ENCODE results near the gene FAM76B. TPM values are rescaled to one million over a fixed set of nuclear protein-coding genes. Genes with fewer than 3 reads are reported as not detected.

FAM76B gene
- total RNA-seq, 1 donor from 2014 or later: 139 TPM

- Mint-ChIP-seq H3K9me3 (peaks cover 2% of the 10 kb centered on the region), H3K36me3 (peaks cover 34% of the 10 kb centered on the region), H3K27ac (no peak overlapping the region), H3K4me1 (no peaks in the 10 kb centered on the region), H3K27me3 (ENCODE audit: insufficient read depth, low read depth) (no peaks in the 10 kb centered on the region), H3K4me3 (no peak overlapping the region)
- no peak for TF ChIP-seq EZH2 (IDR thresholded peaks at IDR 0.05)
- TF ChIP-seq EZH2phosphoT487 (IDR thresholded peaks at IDR 0.05): no peak
- TF ChIP-seq CTCF (IDR thresholded peaks at IDR 0.05): no peak
- DNase-seq (ENCODE audit: low spot score): no peak
- H3F3A ChIP-seq (ENCODE audit: low read depth): no peaks in the 10 kb centered on the region
- no peak overlapping the region for H3K27ac ChIP-seq
- H3K27me3 ChIP-seq: no peaks in the 10 kb centered on the region
- no peak overlapping the region for H2AFZ ChIP-seq (replicated peaks)
- peaks cover 15% of the 10 kb centered on the region for H3K36me3 ChIP-seq
- H3K4me3 ChIP-seq: no peak overlapping the region
- no peaks in the 10 kb centered on the region for H3K4me1 ChIP-seq
- H3K79me2 ChIP-seq (ENCODE audit: low read depth): peaks cover 62% of the 10 kb centered on the region
- H3K4me2 ChIP-seq: no peak overlapping the region
- no peaks in the 10 kb centered on the region for H3K9me3 ChIP-seq (ENCODE audit: low read depth)
- H3K9ac ChIP-seq: no peak overlapping the region
- H4K20me1 ChIP-seq (ENCODE audit: low read depth): peaks cover 36% of the 10 kb centered on the region
These were observed 10.0 kb upstream of the FAM76B start for GRCh38 chr11:95799546-95799945.

GRCh38 chr11:95796501-95796900, 6.9 kb upstream of the FAM76B start:
- peaks cover 88% of the 10 kb centered on the region for H3K79me2 ChIP-seq (ENCODE audit: low read depth)
- H3K9me3 ChIP-seq (ENCODE audit: low read depth): no peaks in the 10 kb centered on the region
- TF ChIP-seq EZH2 (IDR thresholded peaks at IDR 0.05) (no peak), EZH2phosphoT487 (IDR thresholded peaks at IDR 0.05) (no peak), CTCF (IDR thresholded peaks at IDR 0.05) (no peak)
- no peak overlapping the region for H3K4me3 Mint-ChIP-seq
- no peaks in the 10 kb centered on the region for H3F3A ChIP-seq (ENCODE audit: low read depth)
- peaks cover 20% of the 10 kb centered on the region for H3K36me3 Mint-ChIP-seq
- H3K27ac Mint-ChIP-seq: no peak overlapping the region
- H3K9ac ChIP-seq: no peak overlapping the region
- H2AFZ ChIP-seq (replicated peaks): no peak overlapping the region
- H3K27me3 Mint-ChIP-seq (ENCODE audit: insufficient read depth, low read depth): no peaks in the 10 kb centered on the region
- no peak overlapping the region for H3K4me2 ChIP-seq
- no peak overlapping the region for H3K4me3 ChIP-seq
- no peak for DNase-seq (ENCODE audit: low spot score)
- peaks cover 10% of the 10 kb centered on the region for H3K36me3 ChIP-seq
- H3K4me1 ChIP-seq: peaks cover 6% of the 10 kb centered on the region
- H3K27me3 ChIP-seq: no peaks in the 10 kb centered on the region
- H4K20me1 ChIP-seq (ENCODE audit: low read depth): peaks cover 67% of the 10 kb centered on the region
- no peaks in the 10 kb centered on the region for H3K9me3 Mint-ChIP-seq
- H3K27ac ChIP-seq: no peak overlapping the region
- peaks cover 22% of the 10 kb centered on the region for H3K4me1 Mint-ChIP-seq

- Mint-ChIP-seq H3K9me3 (no peaks in the 10 kb centered on the region), H3K27ac (no peak overlapping the region), H3K27me3 (ENCODE audit: insufficient read depth, low read depth) (no peaks in the 10 kb centered on the region), H3K4me1 (peaks cover 24% of the 10 kb centered on the region), H3K4me3 (no peak overlapping the region), H3K36me3 (peaks cover 17% of the 10 kb centered on the region)
- H3K79me2 ChIP-seq (ENCODE audit: low read depth): peaks cover 90% of the 10 kb centered on the region
- no peak overlapping the region for H3K9ac ChIP-seq
- H3F3A ChIP-seq (ENCODE audit: low read depth): peaks cover 2% of the 10 kb centered on the region
- no peak overlapping the region for H3K4me3 ChIP-seq
- H3K27me3 ChIP-seq: no peaks in the 10 kb centered on the region
- no peak overlapping the region for H2AFZ ChIP-seq (replicated peaks)
- no peak for DNase-seq (ENCODE audit: low spot score)
- H3K36me3 ChIP-seq: peaks cover 9% of the 10 kb centered on the region
- peaks cover 71% of the 10 kb centered on the region for H4K20me1 ChIP-seq (ENCODE audit: low read depth)
- peaks cover 6% of the 10 kb centered on the region for H3K4me1 ChIP-seq
- no peak overlapping the region for H3K4me2 ChIP-seq
- no peaks in the 10 kb centered on the region for H3K9me3 ChIP-seq (ENCODE audit: low read depth)
- H3K27ac ChIP-seq: no peak overlapping the region
- TF ChIP-seq EZH2phosphoT487 (IDR thresholded peaks at IDR 0.05): no peak
- no peak for TF ChIP-seq CTCF (IDR thresholded peaks at IDR 0.05)
- no peak for TF ChIP-seq EZH2 (IDR thresholded peaks at IDR 0.05)
These were observed 6.2 kb upstream of the FAM76B start for GRCh38 chr11:95795627-95796295.
